ENCODE data around the gene ATP6V1G3.

The ATP6V1G3 gene

DNA sequence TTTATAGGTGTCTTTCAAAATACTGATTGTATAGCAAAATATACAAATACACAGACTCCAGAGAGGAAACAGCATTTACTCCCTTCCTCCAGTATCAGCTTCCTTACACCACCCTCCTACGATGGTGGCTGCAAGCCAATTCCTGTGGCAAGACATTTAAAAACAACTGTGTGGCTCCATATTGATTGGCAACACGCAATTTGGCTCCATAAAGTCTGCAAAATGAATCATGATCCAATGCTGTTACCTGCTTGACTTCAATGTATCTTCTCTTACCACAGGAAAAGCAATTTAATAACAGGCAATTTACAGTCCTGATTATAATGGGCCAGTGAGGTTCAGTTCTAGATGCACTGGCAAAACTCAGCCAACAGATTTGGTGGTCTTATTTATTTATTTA, 19.7 kb upstream of the ATP6V1G3 start:
- Histone ChIP-seq H3K9me3 (ENCODE audit: control insufficient read depth, insufficient read depth, low read depth, low read length) (no peaks in the 10 kb centered on the region), H3K27ac (ENCODE audit: extremely low read depth, low read depth, low read length) (no peak overlapping the region), H3K36me3 (ENCODE audit: control insufficient read depth in 2 of 2, insufficient read depth in 1 of 2, low read length in 2 of 2) (no peaks in the 10 kb centered on the region), H3K4me1 (ENCODE audit: control insufficient read depth, insufficient read depth, low read length) (no peaks in the 10 kb centered on the region), H3K4me3 (ENCODE audit: low read depth, low read length) (no peak overlapping the region)
- TF ChIP-seq ZNF404 (tag by site-specific recombination; IDR thresholded peaks at IDR 0.05) (no peak), ZBTB48 (tag by site-specific recombination; IDR thresholded peaks at IDR 0.05) (no peak)
- TF ChIP-seq, protein P1, sequence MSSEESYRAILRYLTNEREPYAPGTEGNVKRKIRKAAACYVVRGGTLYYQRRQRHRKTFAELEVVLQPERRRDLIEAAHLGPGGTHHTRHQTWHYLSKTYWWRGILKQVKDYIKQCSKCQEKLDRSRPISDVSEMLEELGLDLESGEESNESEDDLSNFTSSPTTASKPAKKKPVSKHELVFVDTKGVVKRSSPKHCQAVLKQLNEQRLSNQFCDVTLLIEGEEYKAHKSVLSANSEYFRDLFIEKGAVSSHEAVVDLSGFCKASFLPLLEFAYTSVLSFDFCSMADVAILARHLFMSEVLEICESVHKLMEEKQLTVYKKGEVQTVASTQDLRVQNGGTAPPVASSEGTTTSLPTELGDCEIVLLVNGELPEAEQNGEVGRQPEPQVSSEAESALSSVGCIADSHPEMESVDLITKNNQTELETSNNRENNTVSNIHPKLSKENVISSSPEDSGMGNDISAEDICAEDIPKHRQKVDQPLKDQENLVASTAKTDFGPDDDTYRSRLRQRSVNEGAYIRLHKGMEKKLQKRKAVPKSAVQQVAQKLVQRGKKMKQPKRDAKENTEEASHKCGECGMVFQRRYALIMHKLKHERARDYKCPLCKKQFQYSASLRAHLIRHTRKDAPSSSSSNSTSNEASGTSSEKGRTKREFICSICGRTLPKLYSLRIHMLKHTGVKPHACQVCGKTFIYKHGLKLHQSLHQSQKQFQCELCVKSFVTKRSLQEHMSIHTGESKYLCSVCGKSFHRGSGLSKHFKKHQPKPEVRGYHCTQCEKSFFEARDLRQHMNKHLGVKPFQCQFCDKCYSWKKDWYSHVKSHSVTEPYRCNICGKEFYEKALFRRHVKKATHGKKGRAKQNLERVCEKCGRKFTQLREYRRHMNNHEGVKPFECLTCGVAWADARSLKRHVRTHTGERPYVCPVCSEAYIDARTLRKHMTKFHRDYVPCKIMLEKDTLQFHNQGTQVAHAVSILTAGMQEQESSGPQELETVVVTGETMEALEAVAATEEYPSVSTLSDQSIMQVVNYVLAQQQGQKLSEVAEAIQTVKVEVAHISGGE (tag by site-specific recombination; conservative IDR thresholded peaks at IDR 0.05; ENCODE audit: low read depth), result no peak
- POLR2A ChIA-PET, result no interaction called here
- CTCF ChIA-PET, result no interaction called here

DNA sequence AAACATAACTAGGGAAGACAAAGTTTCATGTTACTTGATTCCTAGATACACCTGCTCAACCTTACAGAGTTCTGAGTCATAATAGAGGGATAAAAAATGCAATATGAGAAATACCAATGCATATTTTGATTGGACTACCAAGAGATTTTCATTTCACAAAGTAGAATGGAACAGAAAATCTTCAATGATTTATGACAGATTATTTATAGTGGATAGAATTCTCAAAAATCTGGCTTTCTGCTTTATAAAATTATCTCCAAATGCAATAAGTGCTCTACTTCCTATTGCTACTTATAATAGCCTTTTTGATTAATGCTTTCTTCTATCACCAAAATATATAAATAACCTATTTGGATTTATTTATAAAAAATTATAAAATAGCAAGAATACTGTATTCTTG, 18.9 kb upstream of the ATP6V1G3 start:
- Histone ChIP-seq H3K27ac (ENCODE audit: extremely low read depth, low read depth, low read length) (no peak overlapping the region), H3K36me3 (ENCODE audit: control insufficient read depth in 2 of 2, insufficient read depth in 1 of 2, low read length in 2 of 2) (no peaks in the 10 kb centered on the region), H3K4me3 (ENCODE audit: low read depth, low read length) (no peak overlapping the region), H3K9me3 (ENCODE audit: control insufficient read depth, insufficient read depth, low read depth, low read length) (no peaks in the 10 kb centered on the region), H3K4me1 (ENCODE audit: control insufficient read depth, insufficient read depth, low read length) (no peaks in the 10 kb centered on the region)
- ChIA-PET POLR2A (no interaction called here), CTCF (no interaction called here)
- TF ChIP-seq ZNF596 (tag by site-specific recombination; IDR thresholded peaks at IDR 0.05), result no peak
- TF ChIP-seq ZNF335 (tag by site-specific recombination; conservative IDR thresholded peaks at IDR 0.05), result no peak
- no peak for TF ChIP-seq ZXDB (tag by site-specific recombination; IDR thresholded peaks at IDR 0.05)
- TF ChIP-seq, protein P1 (tag by site-specific recombination; conservative IDR thresholded peaks at IDR 0.05; ENCODE audit: low read depth), result no peak
- no peak for TF ChIP-seq FEZF1 (tag by site-specific recombination; IDR thresholded peaks at IDR 0.05)
- TF ChIP-seq, protein P2, sequence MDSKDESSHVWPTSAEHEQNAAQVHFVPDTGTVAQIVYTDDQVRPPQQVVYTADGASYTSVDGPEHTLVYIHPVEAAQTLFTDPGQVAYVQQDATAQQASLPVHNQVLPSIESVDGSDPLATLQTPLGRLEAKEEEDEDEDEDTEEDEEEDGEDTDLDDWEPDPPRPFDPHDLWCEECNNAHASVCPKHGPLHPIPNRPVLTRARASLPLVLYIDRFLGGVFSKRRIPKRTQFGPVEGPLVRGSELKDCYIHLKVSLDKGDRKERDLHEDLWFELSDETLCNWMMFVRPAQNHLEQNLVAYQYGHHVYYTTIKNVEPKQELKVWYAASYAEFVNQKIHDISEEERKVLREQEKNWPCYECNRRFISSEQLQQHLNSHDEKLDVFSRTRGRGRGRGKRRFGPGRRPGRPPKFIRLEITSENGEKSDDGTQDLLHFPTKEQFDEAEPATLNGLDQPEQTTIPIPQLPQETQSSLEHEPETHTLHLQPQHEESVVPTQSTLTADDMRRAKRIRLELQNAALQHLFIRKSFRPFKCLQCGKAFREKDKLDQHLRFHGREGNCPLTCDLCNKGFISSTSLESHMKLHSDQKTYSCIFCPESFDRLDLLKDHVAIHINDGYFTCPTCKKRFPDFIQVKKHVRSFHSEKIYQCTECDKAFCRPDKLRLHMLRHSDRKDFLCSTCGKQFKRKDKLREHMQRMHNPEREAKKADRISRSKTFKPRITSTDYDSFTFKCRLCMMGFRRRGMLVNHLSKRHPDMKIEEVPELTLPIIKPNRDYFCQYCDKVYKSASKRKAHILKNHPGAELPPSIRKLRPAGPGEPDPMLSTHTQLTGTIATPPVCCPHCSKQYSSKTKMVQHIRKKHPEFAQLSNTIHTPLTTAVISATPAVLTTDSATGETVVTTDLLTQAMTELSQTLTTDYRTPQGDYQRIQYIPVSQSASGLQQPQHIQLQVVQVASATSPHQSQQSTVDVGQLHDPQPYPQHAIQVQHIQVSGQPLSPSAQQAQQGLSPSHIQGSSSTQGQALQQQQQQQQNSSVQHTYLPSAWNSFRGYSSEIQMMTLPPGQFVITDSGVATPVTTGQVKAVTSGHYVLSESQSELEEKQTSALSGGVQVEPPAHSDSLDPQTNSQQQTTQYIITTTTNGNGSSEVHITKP (tag by site-specific recombination; IDR thresholded peaks at IDR 0.05), result no peak
- no peak for TF ChIP-seq OSR2 (tag by site-specific recombination; IDR thresholded peaks at IDR 0.05)
- no peak for TF ChIP-seq ZFP3 (tag by site-specific recombination; IDR thresholded peaks at IDR 0.05; ENCODE audit: low read depth)
- TF ChIP-seq ZNF549 (tag by site-specific recombination; IDR thresholded peaks at IDR 0.05), result no peak
- TF ChIP-seq OVOL3 (tag by site-specific recombination; IDR thresholded peaks at IDR 0.05), result no peak

All from HEK293 (cell line).